Smooth muscle cell (in vitro differentiated cells): ENCODE data around the gene EVC2. TPM values are rescaled to one million over a fixed set of nuclear protein-coding genes. Genes with fewer than 3 reads are reported as not detected.

Experiments used
- DNase-seq: peaks from one replicate; lab custom pipeline; 2025; ENCODE audit not compliant: unreplicated experiment; lab: John Stamatoyannopoulos, UW
- H2AFZ ChIP-seq: fragments of 200-600 bp; sonication (generic); 2 replicates; pipeline ENCODE4 v1.6.0; 2016; ENCODE audit warnings: antibody characterized with exemption, low read depth, mild to moderate bottlenecking
- H3F3A ChIP-seq: fragments of 200-600 bp; sonication (generic); 2 replicates; pipeline ENCODE4 v1.6.0; 2017; ENCODE audit warnings: antibody characterized with exemption, low read depth
- H3K27ac ChIP-seq: fragments of 200-600 bp; sonication (generic); 2 replicates; pipeline ENCODE4 v1.5.1; 2016; ENCODE audit warnings: low read depth, mild to moderate bottlenecking
- H3K27me3 ChIP-seq: fragments of 200-600 bp; sonication (generic); 2 replicates; pipeline ENCODE4 v1.6.1; 2016; ENCODE audit warnings: low read depth, mild to moderate bottlenecking
- H3K36me3 ChIP-seq: fragments of 200-600 bp; sonication (generic); 2 replicates; pipeline ENCODE4 v1.5.1; 2016; ENCODE audit warnings: low read depth
- H3K4me1 ChIP-seq: fragments of 200-600 bp; sonication (generic); 2 replicates; pipeline ENCODE4 v1.5.1; 2016; ENCODE audit warnings: low read depth
- H3K4me2 ChIP-seq: fragments of 200-600 bp; sonication (generic); 2 replicates; pipeline ENCODE4 v1.6.0; 2016; ENCODE audit warnings: mild to moderate bottlenecking
- H3K4me3 ChIP-seq: fragments of 200-600 bp; sonication (generic); 2 replicates; pipeline ENCODE4 v1.5.1; 2016; ENCODE audit warnings: mild to moderate bottlenecking
- H3K79me2 ChIP-seq: fragments of 200-600 bp; sonication (generic); 2 replicates; pipeline ENCODE4 v1.6.0; 2016; ENCODE audit warnings: low read depth, mild to moderate bottlenecking
- H3K9ac ChIP-seq: fragments of 200-600 bp; sonication (generic); 2 replicates; pipeline ENCODE4 v1.6.0; 2016; ENCODE audit warnings: low read depth
- H3K9me3 ChIP-seq: fragments of 200-600 bp; sonication (generic); replicated peaks from 2 replicates; pipeline ENCODE4 v1.5.1; 2016; ENCODE audit warnings: low read depth
- H4K20me1 ChIP-seq: fragments of 200-600 bp; sonication (generic); 2 replicates; pipeline ENCODE4 v1.6.0; 2016; ENCODE audit warnings: low read depth
- CTCF ChIP-seq: fragments of 200-600 bp; sonication (generic); IDR thresholded peaks from 2 replicates; pipeline ENCODE4 v1.5.1; 2017; ENCODE audit warnings: borderline replicate concordance, mild to moderate bottlenecking, antibody characterized with exemption; ENCODE audit not compliant: insufficient read depth, poor library complexity, severe bottlenecking
- WGBS: methylation state at CpG from one replicate; pipeline ENCODE4 v1.1.7; 2016; ENCODE audit warnings: low lambda C conversion rate; 5-methylcytosine and 5-hydroxymethylcytosine counted together
- polyA plus RNA-seq: library from polyadenylated mRNA; unstranded; fragments of >200 nt; fragmentation: Nextera tagmentation; extraction: Ambion mirVana; gene quantifications from 2 replicates; pipeline ENCODE4 v1.2.1, GENCODE V29; 2016
- total RNA-seq: library from RNA; depleted of rRNA; stranded (reverse); fragments of >200 nt; gene quantifications from 2 replicates; pipeline ENCODE4 v1.2.3, GENCODE V29; 2014

Gene EVC2
- total and polyA plus RNA-seq, 2 experiments from 2014 or later: 6.9 to 7.9 TPM

DNA sequence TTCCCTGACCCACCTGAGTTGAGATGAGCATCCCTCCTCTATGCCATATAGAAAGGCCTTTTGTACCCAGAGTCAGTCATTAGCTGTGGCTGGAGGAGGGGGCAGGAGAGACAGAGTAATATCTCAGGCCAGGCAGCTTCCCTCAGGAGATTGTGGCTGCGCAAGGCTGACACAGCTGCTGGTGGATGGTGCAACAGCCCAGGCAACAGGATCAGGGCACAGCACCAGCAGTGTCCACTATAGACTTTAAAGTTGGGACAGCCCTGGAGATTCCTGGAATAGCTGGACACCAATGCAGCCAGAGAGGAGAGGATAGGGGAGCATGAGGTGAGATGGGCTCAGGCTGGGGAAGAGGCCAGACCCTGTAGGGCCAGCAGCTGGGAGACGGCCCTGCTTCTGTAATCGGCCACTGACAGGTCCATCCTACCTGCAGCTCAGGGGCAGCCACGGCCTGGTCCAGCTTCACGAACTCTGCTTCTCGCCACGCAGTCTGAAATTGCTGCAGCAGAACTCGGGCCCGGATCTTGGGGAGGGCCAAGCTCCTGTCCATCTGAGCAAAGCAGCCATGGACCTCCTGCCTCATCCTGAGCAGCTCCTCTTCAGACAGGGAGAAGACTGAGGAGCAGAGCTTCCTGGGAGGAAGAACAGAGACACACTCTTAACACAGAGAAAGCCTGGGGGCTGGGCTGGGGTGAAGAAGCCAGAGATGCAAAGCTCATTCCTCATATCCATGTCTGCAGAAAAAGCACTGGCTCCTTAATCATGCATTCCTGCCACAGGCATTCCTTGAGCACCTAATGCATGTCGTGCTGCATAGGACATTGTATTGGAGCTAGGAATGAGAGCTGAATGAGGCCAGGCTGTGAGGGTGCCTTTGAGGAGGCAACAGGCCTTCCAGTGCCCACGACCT, 90.1 kb downstream of the EVC2 start:
- Histone ChIP-seq H3K4me1 (no peaks in the 10 kb centered on the region), H3F3A (no peaks in the 10 kb centered on the region), H3K4me3 (no peak overlapping the region), H3K4me2 (no peak overlapping the region), H4K20me1 (peaks cover 19% of the 10 kb centered on the region), H3K9me3 (no peaks in the 10 kb centered on the region), H3K27me3 (no peaks in the 10 kb centered on the region), H3K9ac (no peak overlapping the region), H3K36me3 (no peaks in the 10 kb centered on the region), H2AFZ (no peak overlapping the region), H3K27ac (no peak overlapping the region), H3K79me2 (no peaks in the 10 kb centered on the region)
- no peak for DNase-seq
- no peak for TF ChIP-seq CTCF
- 91% methylated on average over 11 of the region's 11 CpGs for WGBS

- no peak for DNase-seq
- H2AFZ ChIP-seq: no peak overlapping the region
- H3K9ac ChIP-seq: no peak overlapping the region
- no peak overlapping the region for H3K27ac ChIP-seq
- H3K9me3 ChIP-seq: no peaks in the 10 kb centered on the region
- no peaks in the 10 kb centered on the region for H3F3A ChIP-seq
- H3K36me3 ChIP-seq: no peaks in the 10 kb centered on the region
- WGBS: 98% methylated on average over 16 of the region's 16 CpGs
- no peak overlapping the region for H3K4me3 ChIP-seq
- no peaks in the 10 kb centered on the region for H3K27me3 ChIP-seq
- TF ChIP-seq CTCF: no peak
- H3K4me2 ChIP-seq: no peak overlapping the region
- peaks cover 19% of the 10 kb centered on the region for H4K20me1 ChIP-seq
- H3K4me1 ChIP-seq: no peaks in the 10 kb centered on the region
- H3K79me2 ChIP-seq: no peaks in the 10 kb centered on the region
These were observed 91.9 kb downstream of the EVC2 start for GRCh38 chr4:5616331-5616950.

GRCh38 chr4:5615496-5616075, 92.8 kb downstream of the EVC2 start:
- TF ChIP-seq CTCF: no peak
- Histone ChIP-seq H3K4me1 (no peaks in the 10 kb centered on the region), H3K27me3 (no peaks in the 10 kb centered on the region), H3K4me2 (no peak overlapping the region), H3K79me2 (no peaks in the 10 kb centered on the region), H3K27ac (no peak overlapping the region), H3K9me3 (no peaks in the 10 kb centered on the region), H3K9ac (no peak overlapping the region), H3K4me3 (no peak overlapping the region), H3K36me3 (no peaks in the 10 kb centered on the region), H3F3A (no peaks in the 10 kb centered on the region), H2AFZ (no peak overlapping the region), H4K20me1 (peaks cover 15% of the 10 kb centered on the region)
- DNase-seq: no peak
- 68% methylated on average over 10 of the region's 10 CpGs for WGBS
